ENCODE results near the gene ABTB2.

ABTB2 gene

DNA sequence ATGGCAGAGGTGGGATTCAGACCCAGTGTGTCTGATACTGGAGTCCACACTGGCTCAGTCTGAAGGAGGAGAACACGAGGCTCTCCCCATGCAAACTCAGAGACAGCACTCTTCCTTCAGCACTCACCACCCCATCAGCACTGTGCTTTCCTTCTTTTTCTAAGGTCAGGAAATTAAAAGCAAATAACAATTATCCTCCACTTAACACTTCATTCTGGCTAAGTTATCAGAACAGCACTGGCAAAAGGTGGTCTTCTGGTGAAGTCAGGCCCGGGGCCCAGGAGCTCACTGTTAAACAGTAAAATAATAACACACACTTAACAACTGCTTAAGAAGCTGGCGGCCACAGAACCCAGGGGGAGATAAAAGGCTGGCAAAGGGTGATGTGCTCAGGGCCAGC, 145.2 kb downstream of the ABTB2 start:
- Histone ChIP-seq H3K27ac (no peak overlapping the region), H3K9me3 (ENCODE audit: severe bottlenecking) (no peaks in the 10 kb centered on the region), H3K4me3 (ENCODE audit: low read depth, low read length) (no peak overlapping the region), H3K36me3 (no peaks in the 10 kb centered on the region), H3K27me3 (ENCODE audit: insufficient read depth, low read depth, severe bottlenecking) (no peaks in the 10 kb centered on the region)
- no peak for TF ChIP-seq CTCF (IDR thresholded peaks at IDR 0.05; ENCODE audit: low read depth, low read length)
- DNase-seq: no peak

DNA sequence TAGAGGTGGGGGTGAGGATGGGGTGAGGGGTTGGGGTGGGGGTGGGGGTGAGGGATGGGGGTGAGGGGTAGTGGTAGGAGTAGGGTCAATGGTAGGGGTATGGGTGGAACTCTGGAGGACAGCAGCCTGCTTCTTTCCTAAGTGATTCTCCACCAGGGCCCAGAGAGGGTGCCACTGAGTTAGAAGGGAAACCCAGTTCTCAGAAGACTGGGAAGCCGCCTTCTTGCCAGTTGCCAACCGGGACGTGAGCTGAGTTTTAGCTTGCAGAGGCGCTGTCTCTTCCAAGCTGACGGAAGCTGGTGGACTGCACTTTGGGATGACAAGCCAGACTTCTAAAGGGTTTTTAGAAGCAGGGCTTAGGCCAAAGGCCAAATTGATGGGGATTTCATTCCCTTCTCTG, 148.0 kb downstream of the ABTB2 start:
- DNase-seq: no peak
- TF ChIP-seq CTCF (IDR thresholded peaks at IDR 0.05; ENCODE audit: low read depth, low read length): peak; percentile 26; the same call in 1 of the 2 replicates
- Histone ChIP-seq H3K4me3 (ENCODE audit: low read depth, low read length) (no peak overlapping the region), H3K9me3 (ENCODE audit: severe bottlenecking) (no peaks in the 10 kb centered on the region), H3K36me3 (no peaks in the 10 kb centered on the region), H3K27ac (no peak overlapping the region), H3K27me3 (ENCODE audit: insufficient read depth, low read depth, severe bottlenecking) (no peaks in the 10 kb centered on the region)

- H3K27ac ChIP-seq: no peak overlapping the region
- H3K9me3 ChIP-seq (ENCODE audit: severe bottlenecking): no peaks in the 10 kb centered on the region
- H3K36me3 ChIP-seq: peaks cover 7% of the 10 kb centered on the region
- no peak for TF ChIP-seq CTCF (IDR thresholded peaks at IDR 0.05; ENCODE audit: low read depth, low read length)
- DNase-seq: no peak
- H3K27me3 ChIP-seq (ENCODE audit: insufficient read depth, low read depth, severe bottlenecking): no peaks in the 10 kb centered on the region
- no peak overlapping the region for H3K4me3 ChIP-seq (ENCODE audit: low read depth, low read length)
Measured at GRCh38 chr11:34208266-34209135, 149.3 kb downstream of the ABTB2 start.

GRCh38 chr11:34207487-34208180, 150.2 kb downstream of the ABTB2 start:
- Histone ChIP-seq H3K27me3 (ENCODE audit: insufficient read depth, low read depth, severe bottlenecking) (no peaks in the 10 kb centered on the region), H3K27ac (no peak overlapping the region), H3K36me3 (peaks cover 11% of the 10 kb centered on the region), H3K4me3 (ENCODE audit: low read depth, low read length) (no peak overlapping the region), H3K9me3 (ENCODE audit: severe bottlenecking) (no peaks in the 10 kb centered on the region)
- no peak for DNase-seq
- TF ChIP-seq CTCF (IDR thresholded peaks at IDR 0.05; ENCODE audit: low read depth, low read length): no peak

DNA sequence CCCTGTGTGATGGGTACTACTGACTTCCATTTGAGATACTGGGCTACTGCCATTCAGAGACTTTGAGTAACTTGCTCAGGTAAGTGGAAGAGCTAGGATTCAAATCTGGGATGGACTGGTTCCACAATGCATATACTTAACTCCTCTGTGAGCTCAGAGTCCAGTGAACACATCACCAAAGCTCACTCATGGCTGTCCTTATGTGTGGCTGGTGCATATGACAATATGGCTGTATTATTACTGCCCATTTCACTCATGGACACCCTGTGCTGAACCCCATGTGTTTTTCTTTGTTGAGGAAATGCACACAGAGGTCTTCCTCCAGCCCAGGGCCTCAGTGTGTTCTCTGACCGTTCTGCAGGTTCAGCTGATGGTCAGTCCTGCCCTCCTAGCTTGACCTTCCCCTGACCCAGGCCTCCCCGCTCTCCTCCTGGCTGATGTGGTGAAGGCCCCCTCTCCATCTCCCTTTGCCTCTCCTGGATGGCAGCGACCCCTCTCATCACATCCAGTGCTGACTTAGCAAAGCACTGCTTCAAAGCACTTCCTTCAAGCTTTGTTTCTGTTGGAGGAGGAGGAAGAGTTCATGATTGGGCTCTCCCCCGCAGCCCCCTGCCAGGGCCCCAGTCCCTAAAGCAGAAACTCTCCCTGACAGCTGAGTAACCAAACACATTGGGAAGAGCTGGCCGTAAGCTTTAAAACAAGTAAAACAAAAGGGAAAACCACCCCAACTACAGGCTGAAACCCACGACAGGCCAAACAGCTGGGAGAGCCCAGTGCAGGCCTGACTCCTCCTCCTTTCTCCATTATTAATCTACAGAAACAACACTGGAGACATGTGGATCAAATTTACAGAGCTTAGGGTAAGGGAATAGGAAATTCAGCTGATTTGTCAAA, 151.2 kb downstream of the ABTB2 start:
- no peak overlapping the region for H3K27ac ChIP-seq
- no peaks in the 10 kb centered on the region for H3K27me3 ChIP-seq (ENCODE audit: insufficient read depth, low read depth, severe bottlenecking)
- TF ChIP-seq CTCF (IDR thresholded peaks at IDR 0.05; ENCODE audit: low read depth, low read length): no peak
- peaks cover 17% of the 10 kb centered on the region for H3K36me3 ChIP-seq
- no peak for DNase-seq
- no peaks in the 10 kb centered on the region for H3K9me3 ChIP-seq (ENCODE audit: severe bottlenecking)
- H3K4me3 ChIP-seq (ENCODE audit: low read depth, low read length): no peak overlapping the region

Data from WERI-Rb-1 (cell line).